ENCODE results near the gene UBE3B. TPM values are rescaled to one million over a fixed set of nuclear protein-coding genes. Genes with fewer than 3 reads are reported as not detected.

UBE3B gene
- total and polyA plus RNA-seq, 4 donors, result 12.9 to 40.2 (median 26.0) TPM

DNA sequence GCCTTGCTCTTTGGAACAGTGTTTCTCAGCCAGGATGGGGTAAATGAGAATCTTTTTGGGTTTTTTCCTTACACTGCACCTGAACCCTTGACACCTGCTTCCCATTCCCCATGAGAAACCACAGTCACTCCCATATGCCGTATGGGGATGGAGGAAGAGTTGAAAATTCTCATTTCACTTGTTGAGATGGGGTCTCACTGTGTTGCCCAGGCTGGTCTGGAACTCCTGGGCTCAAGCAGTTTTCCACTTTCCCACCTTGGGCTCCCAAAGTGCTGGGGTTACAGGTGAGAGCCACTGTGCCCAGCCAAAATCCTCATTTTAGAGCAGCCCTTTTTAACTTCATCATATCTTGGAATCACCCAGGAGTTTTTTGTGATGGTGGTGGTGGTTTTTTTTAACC is 99.9 kb downstream of the UBE3B start:
- no peak overlapping the region for H3K27ac ChIP-seq (ENCODE audit: low read depth in 1 of 2, low read length in 2 of 2)
- no peak overlapping the region for H3K4me3 ChIP-seq (ENCODE audit: low read length in 2 of 2)
- no peaks in the 10 kb centered on the region for H3K9me3 ChIP-seq (ENCODE audit: control insufficient read depth, low read length)
- peaks cover 0 to 3% of the 10 kb centered on the region in 2 donors for H3K4me1 ChIP-seq (ENCODE audit: control insufficient read depth in 1 of 2, insufficient read depth in 2 of 2, low read length in 2 of 2)
- H3K36me3 ChIP-seq (ENCODE audit: control insufficient read depth in 1 of 2, insufficient read depth in 2 of 2, low read length in 1 of 2), result peaks cover 4 to 6% of the 10 kb centered on the region in 2 donors
- ATAC-seq (ENCODE audit: low FRiP score) (no peak), DNase-seq (no peak)
- WGBS, 2 donors, result 94% methylated on average over 1 of the region's 1 CpG
- H3K27me3 ChIP-seq (ENCODE audit: control insufficient read depth in 1 of 2, insufficient read depth in 2 of 2, low read length in 1 of 2), result no peaks in the 10 kb centered on the region
- intact Hi-C loops (cut with DNase I), result no loop called here

DNA sequence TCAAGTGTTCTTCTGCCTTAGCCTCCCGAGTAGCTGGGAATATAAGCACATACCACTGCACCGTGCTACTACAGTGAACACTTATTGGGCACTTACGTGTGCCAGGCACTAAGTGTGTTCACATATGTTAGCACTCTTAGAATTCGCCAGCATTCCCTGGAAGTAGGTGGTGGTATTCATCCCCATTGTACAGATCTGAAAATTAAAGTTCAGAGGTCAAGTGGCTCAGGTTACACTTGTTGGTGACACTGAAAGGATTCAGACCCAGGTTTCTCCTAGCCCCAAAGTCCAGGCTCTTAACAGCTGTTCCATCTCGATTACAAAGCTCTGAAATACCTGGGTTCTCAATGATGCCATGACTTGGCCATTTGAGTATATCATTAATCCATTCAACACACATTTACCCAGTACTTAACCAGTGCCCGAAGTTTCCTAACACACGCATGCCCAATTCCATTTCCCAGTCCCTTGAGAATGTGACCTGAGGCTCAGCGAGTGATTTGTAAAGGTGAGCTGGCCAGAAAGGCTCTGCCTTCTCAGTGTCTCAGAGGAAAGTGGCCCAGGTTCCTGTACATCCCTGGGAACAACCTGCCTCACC is 101.0 kb downstream of the UBE3B start:
- no peak overlapping the region for H3K27ac ChIP-seq (ENCODE audit: low read depth in 1 of 2, low read length in 2 of 2)
- no peak overlapping the region for H3K4me3 ChIP-seq (ENCODE audit: low read length in 2 of 2)
- 91 to 92% methylated on average over 8 of the region's 8 CpGs for WGBS, 2 donors
- H3K4me1 ChIP-seq (ENCODE audit: control insufficient read depth in 1 of 2, insufficient read depth in 2 of 2, low read length in 2 of 2), result peaks cover 0 to 3% of the 10 kb centered on the region in 2 donors
- peaks cover 4 to 6% of the 10 kb centered on the region in 2 donors for H3K36me3 ChIP-seq (ENCODE audit: control insufficient read depth in 1 of 2, insufficient read depth in 2 of 2, low read length in 1 of 2)
- no peak for DNase-seq
- no peaks in the 10 kb centered on the region for H3K9me3 ChIP-seq (ENCODE audit: control insufficient read depth, low read length)
- intact Hi-C loops (cut with DNase I), result no loop called here
- ATAC-seq (ENCODE audit: low FRiP score), result no peak
- H3K27me3 ChIP-seq (ENCODE audit: control insufficient read depth in 1 of 2, insufficient read depth in 2 of 2, low read length in 1 of 2), result no peaks in the 10 kb centered on the region

DNA sequence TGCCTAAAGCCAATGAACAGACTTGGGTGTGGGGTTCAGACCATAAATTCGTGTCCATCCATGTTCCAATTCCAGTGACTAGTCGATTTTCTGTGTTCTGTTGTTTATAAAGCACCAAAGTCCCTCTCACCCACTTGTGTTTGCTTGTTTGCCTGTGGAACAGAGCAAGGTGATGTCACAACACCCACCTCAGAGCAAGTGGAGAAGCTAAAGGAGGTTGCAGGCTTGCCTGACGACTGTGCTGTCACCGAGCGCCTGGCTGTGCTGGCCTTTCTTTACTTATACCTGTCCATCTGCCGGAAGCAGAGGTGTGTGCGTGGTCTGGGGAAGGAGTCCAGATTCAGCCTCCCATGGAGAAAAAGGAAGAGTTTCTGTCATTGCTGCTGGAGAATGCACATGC is 102.2 kb downstream of the UBE3B start:
- no peaks in the 10 kb centered on the region for H3K27me3 ChIP-seq (ENCODE audit: control insufficient read depth in 1 of 2, insufficient read depth in 2 of 2, low read length in 1 of 2)
- intact Hi-C loops (cut with DNase I), result no loop called here
- H3K4me3 ChIP-seq (ENCODE audit: low read length in 2 of 2), result no peak overlapping the region
- no peaks in the 10 kb centered on the region for H3K4me1 ChIP-seq (ENCODE audit: control insufficient read depth in 1 of 2, insufficient read depth in 2 of 2, low read length in 2 of 2)
- H3K36me3 ChIP-seq (ENCODE audit: control insufficient read depth in 1 of 2, insufficient read depth in 2 of 2, low read length in 1 of 2), result peaks cover 4 to 6% of the 10 kb centered on the region in 2 donors
- no peak for DNase-seq
- WGBS, 2 donors, result 91 to 92% methylated on average over 7 of the region's 7 CpGs
- H3K27ac ChIP-seq (ENCODE audit: low read depth in 1 of 2, low read length in 2 of 2), result no peak overlapping the region
- no peaks in the 10 kb centered on the region for H3K9me3 ChIP-seq (ENCODE audit: control insufficient read depth, low read length)
- ATAC-seq (ENCODE audit: low FRiP score), result no peak

DNA sequence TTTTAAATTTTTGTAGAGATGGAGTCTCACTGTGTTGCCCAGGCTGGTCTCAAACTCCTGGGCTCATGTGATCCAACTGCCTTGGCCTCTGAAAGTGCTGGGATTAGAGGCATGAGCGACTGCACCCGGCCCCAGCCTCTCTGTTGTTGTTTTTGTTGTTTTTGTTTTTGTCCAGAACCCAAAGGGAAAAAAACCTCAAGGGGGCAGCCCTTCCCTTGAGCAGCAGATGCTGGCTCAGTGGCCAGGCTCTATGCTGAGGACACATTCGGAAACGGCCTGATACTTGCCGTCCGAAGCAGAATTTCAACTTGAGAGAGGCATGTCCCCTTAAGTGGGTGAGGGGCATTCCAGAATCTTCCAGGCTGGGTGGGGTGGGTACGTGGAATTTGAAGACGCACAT is 102.8 kb downstream of the UBE3B start:
- no peak overlapping the region for H3K27ac ChIP-seq (ENCODE audit: low read depth in 1 of 2, low read length in 2 of 2)
- H3K9me3 ChIP-seq (ENCODE audit: control insufficient read depth, low read length), result no peaks in the 10 kb centered on the region
- peaks cover 4 to 6% of the 10 kb centered on the region in 2 donors for H3K36me3 ChIP-seq (ENCODE audit: control insufficient read depth in 1 of 2, insufficient read depth in 2 of 2, low read length in 1 of 2)
- H3K4me3 ChIP-seq (ENCODE audit: low read length in 2 of 2), result no peak overlapping the region
- no peaks in the 10 kb centered on the region for H3K4me1 ChIP-seq (ENCODE audit: control insufficient read depth in 1 of 2, insufficient read depth in 2 of 2, low read length in 2 of 2)
- DNase-seq (no peak), ATAC-seq (ENCODE audit: low FRiP score) (no peak)
- no peaks in the 10 kb centered on the region for H3K27me3 ChIP-seq (ENCODE audit: control insufficient read depth in 1 of 2, insufficient read depth in 2 of 2, low read length in 1 of 2)
- intact Hi-C loops (cut with DNase I), result no loop called here
- WGBS, 2 donors, result 79 to 85% methylated on average over 8 of the region's 8 CpGs

DNA sequence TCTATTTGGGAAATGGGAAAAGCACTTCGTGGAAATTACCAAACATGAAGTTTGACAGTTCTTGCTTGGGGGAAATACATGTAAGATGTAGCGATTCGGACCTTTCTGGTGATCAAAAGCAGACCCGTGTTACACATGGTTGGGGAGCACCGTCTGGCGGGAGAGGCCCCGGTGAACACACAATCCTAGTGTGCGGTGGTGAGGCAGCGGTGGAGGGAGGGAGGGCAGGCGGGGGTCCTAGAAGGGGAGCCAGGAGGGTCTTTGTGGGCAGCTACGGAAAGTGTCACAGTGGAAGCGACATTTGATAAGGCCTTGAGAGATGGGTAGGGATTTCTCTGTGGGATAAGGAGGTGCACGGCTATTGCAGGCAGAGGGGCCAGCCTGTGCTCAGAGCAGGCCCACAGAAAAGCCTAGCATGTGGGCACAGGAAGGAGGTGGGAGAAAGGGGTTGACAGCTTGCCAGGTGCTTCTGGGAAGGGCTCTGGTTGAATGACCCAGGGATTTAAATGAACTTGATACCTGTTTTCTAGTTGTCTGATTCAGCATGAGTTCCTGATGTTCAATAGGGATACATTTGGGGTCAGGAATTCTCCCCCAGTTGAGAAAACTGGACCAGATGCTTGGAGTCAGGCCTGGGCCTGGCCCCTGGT is 103.4 kb downstream of the UBE3B start:
- 92 to 93% methylated on average over 13 of the region's 13 CpGs for WGBS, 2 donors
- Histone ChIP-seq H3K4me1 (ENCODE audit: control insufficient read depth in 1 of 2, insufficient read depth in 2 of 2, low read length in 2 of 2) (no peaks in the 10 kb centered on the region), H3K27me3 (ENCODE audit: control insufficient read depth in 1 of 2, insufficient read depth in 2 of 2, low read length in 1 of 2) (no peaks in the 10 kb centered on the region), H3K36me3 (ENCODE audit: control insufficient read depth in 1 of 2, insufficient read depth in 2 of 2, low read length in 1 of 2) (peaks cover 4 to 6% of the 10 kb centered on the region in 2 donors), H3K4me3 (ENCODE audit: low read length in 2 of 2) (no peak overlapping the region), H3K9me3 (ENCODE audit: control insufficient read depth, low read length) (no peaks in the 10 kb centered on the region), H3K27ac (ENCODE audit: low read depth in 1 of 2, low read length in 2 of 2) (no peak overlapping the region)
- DNase-seq, result no peak
- intact Hi-C loops (cut with DNase I), result no loop called here
- no peak for ATAC-seq (ENCODE audit: low FRiP score)

DNA sequence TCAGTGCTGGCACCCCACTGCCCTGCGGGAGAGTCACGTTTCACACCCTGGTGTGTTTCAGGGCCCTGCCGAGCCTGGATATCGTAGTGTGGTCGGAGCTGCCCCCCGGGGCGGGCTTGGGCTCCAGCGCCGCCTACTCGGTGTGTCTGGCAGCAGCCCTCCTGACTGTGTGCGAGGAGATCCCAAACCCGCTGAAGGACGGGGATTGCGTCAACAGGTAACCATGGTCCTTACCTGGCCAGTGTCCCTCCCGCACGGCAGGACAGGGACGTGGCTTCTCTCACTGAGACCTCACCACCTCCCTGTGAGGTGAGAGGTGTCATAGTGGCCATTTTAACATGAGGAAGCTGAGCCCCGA is 103.9 kb downstream of the UBE3B start:
- no peak overlapping the region for H3K27ac ChIP-seq (ENCODE audit: low read depth in 1 of 2, low read length in 2 of 2)
- no peak overlapping the region for H3K4me3 ChIP-seq (ENCODE audit: low read length in 2 of 2)
- WGBS, 2 donors, result 91% methylated on average over 18 of the region's 18 CpGs
- ATAC-seq (ENCODE audit: low FRiP score) (no peak), DNase-seq (no peak)
- peaks cover 4 to 6% of the 10 kb centered on the region in 2 donors for H3K36me3 ChIP-seq (ENCODE audit: control insufficient read depth in 1 of 2, insufficient read depth in 2 of 2, low read length in 1 of 2)
- no peaks in the 10 kb centered on the region for H3K4me1 ChIP-seq (ENCODE audit: control insufficient read depth in 1 of 2, insufficient read depth in 2 of 2, low read length in 2 of 2)
- intact Hi-C loops (cut with DNase I), result no loop called here
- H3K9me3 ChIP-seq (ENCODE audit: control insufficient read depth, low read length), result no peaks in the 10 kb centered on the region
- H3K27me3 ChIP-seq (ENCODE audit: control insufficient read depth in 1 of 2, insufficient read depth in 2 of 2, low read length in 1 of 2), result no peaks in the 10 kb centered on the region

DNA sequence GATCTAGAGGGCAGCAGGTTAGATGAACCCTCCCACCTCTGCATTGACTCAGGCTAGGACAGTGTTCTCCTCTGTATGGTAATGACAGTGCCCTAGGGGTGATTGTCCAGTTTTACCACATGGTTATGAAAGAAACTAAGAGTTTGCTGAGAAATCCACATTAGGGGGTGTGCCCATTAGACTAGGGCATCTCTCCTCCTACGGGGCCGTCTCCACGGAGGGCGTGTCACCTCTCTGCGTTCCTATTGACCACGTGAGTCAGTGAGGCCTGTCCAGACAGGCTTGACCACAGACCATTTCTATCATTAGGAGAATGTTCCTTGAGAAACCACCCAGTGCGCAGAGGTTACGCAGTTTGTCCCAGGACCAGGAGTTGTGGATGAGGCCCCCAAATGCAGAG is 104.4 kb downstream of the UBE3B start:
- ATAC-seq (ENCODE audit: low FRiP score), result no peak
- 90 to 91% methylated on average over 8 of the region's 8 CpGs for WGBS, 2 donors
- intact Hi-C loops (cut with DNase I), result no loop called here

DNA sequence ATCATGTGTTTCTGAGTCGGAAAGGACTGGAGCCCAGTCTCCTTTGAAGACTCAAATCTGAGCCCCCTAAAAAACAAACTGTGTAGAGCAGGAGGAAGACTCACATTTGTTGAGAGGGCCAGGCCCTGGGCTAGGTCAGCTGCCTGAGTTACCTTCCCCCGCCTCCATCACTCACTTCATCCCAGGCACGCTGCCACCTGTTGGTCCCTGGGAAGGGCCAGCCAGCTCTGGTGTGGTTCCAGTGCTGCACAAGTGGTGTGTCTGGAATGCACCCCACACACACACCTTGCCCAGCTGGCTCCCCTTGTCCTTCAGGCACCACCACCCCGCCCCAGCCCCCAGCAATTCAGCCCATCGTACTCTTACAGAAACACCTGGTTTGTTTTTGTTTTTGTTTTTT is 105.2 kb downstream of the UBE3B start:
- Histone ChIP-seq H3K36me3 (ENCODE audit: control insufficient read depth in 1 of 2, insufficient read depth in 2 of 2, low read length in 1 of 2) (peaks cover 4 to 6% of the 10 kb centered on the region in 2 donors), H3K9me3 (ENCODE audit: control insufficient read depth, low read length) (no peaks in the 10 kb centered on the region), H3K27ac (ENCODE audit: low read depth in 1 of 2, low read length in 2 of 2) (no peak overlapping the region), H3K4me1 (ENCODE audit: control insufficient read depth in 1 of 2, insufficient read depth in 2 of 2, low read length in 2 of 2) (no peaks in the 10 kb centered on the region), H3K4me3 (ENCODE audit: low read length in 2 of 2) (no peak overlapping the region), H3K27me3 (ENCODE audit: control insufficient read depth in 1 of 2, insufficient read depth in 2 of 2, low read length in 1 of 2) (no peaks in the 10 kb centered on the region)
- DNase-seq (no peak), ATAC-seq (ENCODE audit: low FRiP score) (no peak)
- WGBS, 2 donors, result 88% methylated on average over 5 of the region's 5 CpGs
- intact Hi-C loops (cut with DNase I), result no loop called here

More for the DNA sequence above, 104.4 kb downstream of the UBE3B start:
- Histone ChIP-seq H3K27ac (ENCODE audit: low read depth in 1 of 2, low read length in 2 of 2) (no peak overlapping the region), H3K36me3 (ENCODE audit: control insufficient read depth in 1 of 2, insufficient read depth in 2 of 2, low read length in 1 of 2) (peaks cover 4 to 6% of the 10 kb centered on the region in 2 donors), H3K9me3 (ENCODE audit: control insufficient read depth, low read length) (no peaks in the 10 kb centered on the region), H3K27me3 (ENCODE audit: control insufficient read depth in 1 of 2, insufficient read depth in 2 of 2, low read length in 1 of 2) (no peaks in the 10 kb centered on the region), H3K4me3 (ENCODE audit: low read length in 2 of 2) (no peak overlapping the region), H3K4me1 (ENCODE audit: control insufficient read depth in 1 of 2, insufficient read depth in 2 of 2, low read length in 2 of 2) (no peaks in the 10 kb centered on the region)
- DNase-seq, result no peak

DNA sequence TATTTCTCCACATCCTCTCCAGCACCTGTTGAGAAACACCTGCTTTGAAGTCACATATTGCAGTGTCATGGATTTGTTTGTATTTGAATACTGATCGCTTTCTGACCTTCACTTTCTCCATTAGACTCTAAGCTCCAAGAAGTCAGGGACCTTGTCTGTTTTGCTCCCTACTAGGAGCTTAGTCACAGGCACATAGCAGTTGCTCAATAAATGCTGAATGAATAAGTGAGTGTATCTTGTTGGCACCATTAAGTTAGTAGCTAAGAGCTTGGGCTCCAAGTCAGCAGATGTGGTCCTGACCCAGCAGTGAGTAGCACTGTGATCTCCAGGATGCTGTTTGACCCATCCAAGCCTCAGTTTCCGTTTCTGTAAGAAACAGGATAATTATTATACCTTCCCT is 106.3 kb downstream of the UBE3B start:
- no peaks in the 10 kb centered on the region for H3K27me3 ChIP-seq (ENCODE audit: control insufficient read depth in 1 of 2, insufficient read depth in 2 of 2, low read length in 1 of 2)
- WGBS, 2 donors, result 94 to 95% methylated on average over 2 of the region's 2 CpGs
- peaks cover 0 to 4% of the 10 kb centered on the region in 2 donors for H3K36me3 ChIP-seq (ENCODE audit: control insufficient read depth in 1 of 2, insufficient read depth in 2 of 2, low read length in 1 of 2)
- intact Hi-C loops (cut with DNase I), result no loop called here
- H3K27ac ChIP-seq (ENCODE audit: low read depth in 1 of 2, low read length in 2 of 2), result no peak overlapping the region
- no peaks in the 10 kb centered on the region for H3K9me3 ChIP-seq (ENCODE audit: control insufficient read depth, low read length)
- no peak for DNase-seq
- no peaks in the 10 kb centered on the region for H3K4me1 ChIP-seq (ENCODE audit: control insufficient read depth in 1 of 2, insufficient read depth in 2 of 2, low read length in 2 of 2)
- no peak overlapping the region for H3K4me3 ChIP-seq (ENCODE audit: low read length in 2 of 2)
- no peak for ATAC-seq (ENCODE audit: low FRiP score)

Measured in aorta (tissue), 5 donors.